GM03348 (cell line): ENCODE measurements around the gene GRAMD4.
"Not testable (repeated sequence)": the region's sequence is repeated elsewhere in the genome, so short reads cannot be mapped to it uniquely, and the experiment has no call there.

Experiments
- DNase-seq: peaks from one replicate; pipeline ENCODE4 v3.0.0; 2012; ENCODE audit warnings: low spot score

GRAMD4 gene

DNA sequence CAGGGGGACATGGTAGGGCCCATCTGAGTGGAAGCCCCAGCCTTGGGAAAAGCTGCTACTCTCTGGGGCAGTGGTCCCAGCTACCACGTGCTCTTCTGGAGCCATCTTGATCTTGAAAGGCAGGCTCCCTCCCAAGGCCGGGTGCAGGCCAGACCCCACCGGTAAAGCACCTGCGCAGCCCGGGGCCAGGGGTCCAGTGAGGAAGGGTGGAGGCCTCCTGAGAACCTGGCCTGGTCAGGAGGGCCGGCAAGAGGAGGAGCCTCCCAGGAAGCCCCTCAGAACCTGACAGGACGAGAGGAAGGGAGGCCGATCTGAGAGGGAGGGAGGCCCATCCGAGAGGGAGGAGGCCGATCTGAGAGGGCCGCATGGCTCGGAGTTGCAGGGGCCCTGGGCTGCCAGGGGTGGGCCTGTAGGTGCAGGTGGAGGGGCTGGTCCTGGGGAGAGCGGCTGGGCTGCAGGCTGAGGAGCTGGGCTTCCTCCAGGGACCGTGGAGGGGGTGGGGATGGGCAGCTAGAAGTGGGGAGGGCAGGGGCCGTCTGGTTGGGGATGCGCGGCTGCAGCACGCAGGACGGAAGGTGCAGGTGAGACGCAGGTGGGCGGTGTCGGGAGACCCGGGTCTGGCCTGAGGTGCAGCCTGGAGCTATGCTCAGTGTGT lies 529 bp downstream of the GRAMD4 start:
- DNase-seq, result no peak

DNA sequence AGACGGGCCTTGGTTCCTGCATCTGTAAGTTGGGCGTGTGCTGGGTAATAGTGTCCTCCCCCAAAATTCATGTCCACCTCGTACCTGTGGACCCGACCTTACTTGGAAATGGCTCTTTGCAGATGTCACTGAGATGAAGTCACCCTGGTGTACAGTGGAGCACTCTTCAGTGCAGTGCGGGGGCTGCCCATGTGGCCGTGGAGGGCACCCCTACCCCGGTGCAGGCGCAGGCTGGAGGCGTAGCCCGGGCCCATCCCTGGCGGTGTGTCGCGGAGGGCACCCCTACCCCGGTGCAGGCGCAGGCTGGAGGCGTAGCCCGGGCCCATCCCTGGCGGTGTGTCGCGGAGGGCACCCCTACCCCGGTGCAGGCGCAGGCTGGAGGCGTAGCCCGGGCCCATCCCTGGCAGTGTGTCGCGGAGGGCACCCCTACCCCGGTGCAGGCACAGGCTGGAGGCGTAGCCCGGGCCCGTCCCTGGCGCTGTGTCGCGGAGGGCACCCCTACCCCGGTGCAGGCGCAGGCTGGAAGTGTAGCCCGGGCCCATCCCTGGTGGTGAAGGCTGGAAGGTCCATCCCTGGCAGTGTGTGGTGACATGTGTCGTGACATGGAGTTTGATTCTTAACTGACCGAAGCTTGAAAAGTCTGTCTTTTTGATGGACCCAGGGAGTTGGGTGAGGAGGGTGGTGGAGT lies 1.2 kb downstream of the GRAMD4 start:
- not testable (repeated sequence) for DNase-seq

DNA sequence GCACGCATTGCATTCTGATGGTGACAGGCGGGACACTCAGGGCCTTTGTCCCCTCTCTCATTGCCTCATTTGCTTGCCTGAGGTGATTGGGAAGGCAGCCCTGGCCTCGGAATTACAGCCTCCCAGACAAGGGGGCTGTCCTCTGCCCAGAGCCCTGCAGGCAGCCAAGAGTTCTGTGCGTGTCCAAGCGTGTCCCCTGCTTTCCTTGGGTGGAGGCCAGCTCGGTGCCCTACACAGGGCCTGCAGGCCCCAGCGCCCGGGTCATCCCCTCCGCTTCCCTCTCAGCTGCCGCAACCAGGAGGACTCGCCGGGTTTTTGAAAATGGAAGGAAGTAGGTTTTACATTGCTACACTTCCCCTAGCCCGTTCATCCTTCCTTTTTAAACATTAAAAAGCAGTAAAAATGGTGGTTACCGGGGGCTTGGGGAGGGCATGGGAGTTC lies 1.9 kb downstream of the GRAMD4 start:
- no peak for DNase-seq

DNA sequence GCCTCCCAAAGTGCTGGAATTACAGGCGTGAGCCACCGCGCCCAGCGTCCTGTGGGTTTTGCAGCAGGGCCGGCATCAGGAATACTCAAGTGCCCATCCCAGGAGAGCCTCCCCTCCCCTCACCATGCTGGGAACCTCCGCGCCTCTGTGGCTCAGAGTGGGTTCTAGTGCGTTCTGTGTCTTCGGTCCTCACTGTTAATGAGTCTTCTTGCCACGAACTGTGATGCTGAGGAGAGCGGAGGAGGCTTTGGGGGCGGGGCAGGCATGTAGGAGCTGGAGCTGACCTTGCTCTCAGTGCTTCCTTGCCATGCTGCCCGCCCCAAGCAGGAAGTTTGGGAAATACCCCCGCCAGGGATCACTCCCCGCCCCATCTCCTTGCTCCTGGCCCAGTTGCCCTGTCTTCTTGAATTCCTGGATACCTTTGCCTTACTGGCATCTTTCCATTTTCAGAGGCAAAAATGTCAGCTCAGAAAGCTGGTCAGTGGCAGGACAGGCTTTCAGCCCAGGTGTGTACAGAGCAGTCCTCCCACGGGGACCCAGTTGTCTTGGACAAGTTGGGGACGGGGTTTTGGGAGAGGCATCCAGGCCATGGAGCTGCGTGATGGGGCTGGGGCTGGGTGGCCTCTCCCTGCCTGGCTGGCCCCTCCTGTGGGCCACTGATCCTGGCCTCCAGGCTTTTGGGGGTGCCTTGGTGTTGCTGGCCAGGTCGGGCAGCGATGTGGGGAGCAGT lies 5.1 kb downstream of the GRAMD4 start:
- DNase-seq, result no peak

DNA sequence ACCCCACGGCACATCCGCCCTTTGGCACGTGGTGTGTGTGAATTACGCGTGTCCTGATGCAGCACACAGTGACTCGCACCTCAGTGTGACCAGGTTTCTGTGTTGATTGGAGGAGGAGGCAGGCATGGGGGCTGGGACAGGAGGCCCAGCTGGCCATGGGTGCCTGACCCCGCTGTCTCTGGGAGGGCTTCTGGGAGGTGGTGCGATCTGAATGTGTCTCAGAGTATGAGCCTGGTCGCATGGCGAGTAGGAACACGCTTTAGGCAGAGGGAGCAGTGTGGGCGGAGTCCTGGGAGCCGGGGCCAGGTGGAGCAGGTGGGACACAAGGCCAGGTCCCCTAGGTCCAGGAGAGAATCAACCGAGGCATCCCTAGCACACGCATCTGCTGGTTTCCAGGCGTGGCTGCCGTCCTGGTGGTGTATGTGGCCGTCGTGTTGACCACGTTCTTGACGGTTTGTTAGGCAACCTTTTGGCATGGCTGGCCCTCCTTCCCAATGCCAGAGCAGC lies 5.7 kb downstream of the GRAMD4 start:
- DNase-seq, result no peak

DNA sequence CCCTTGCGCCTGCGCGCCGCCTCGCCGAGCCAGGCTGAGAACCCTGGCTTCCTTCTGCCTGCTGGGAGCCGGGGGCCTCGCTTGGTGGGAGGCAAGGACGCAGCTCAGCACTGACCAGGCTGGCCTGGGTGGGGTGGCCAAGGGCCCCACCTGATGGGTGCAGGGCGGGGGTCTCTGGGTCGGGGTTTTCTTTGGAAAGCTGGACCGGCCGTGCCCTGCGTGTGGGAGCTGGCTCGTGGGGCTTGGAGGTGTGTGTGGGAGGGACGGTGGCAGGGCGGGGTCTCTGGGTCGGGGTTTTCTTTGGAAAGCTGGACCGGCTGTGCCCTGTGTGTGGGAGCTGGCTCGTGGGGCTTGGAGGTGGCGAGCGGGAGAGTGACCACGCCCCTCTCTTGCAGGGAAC lies 6.2 kb downstream of the GRAMD4 start:
- DNase-seq, result no peak

DNA sequence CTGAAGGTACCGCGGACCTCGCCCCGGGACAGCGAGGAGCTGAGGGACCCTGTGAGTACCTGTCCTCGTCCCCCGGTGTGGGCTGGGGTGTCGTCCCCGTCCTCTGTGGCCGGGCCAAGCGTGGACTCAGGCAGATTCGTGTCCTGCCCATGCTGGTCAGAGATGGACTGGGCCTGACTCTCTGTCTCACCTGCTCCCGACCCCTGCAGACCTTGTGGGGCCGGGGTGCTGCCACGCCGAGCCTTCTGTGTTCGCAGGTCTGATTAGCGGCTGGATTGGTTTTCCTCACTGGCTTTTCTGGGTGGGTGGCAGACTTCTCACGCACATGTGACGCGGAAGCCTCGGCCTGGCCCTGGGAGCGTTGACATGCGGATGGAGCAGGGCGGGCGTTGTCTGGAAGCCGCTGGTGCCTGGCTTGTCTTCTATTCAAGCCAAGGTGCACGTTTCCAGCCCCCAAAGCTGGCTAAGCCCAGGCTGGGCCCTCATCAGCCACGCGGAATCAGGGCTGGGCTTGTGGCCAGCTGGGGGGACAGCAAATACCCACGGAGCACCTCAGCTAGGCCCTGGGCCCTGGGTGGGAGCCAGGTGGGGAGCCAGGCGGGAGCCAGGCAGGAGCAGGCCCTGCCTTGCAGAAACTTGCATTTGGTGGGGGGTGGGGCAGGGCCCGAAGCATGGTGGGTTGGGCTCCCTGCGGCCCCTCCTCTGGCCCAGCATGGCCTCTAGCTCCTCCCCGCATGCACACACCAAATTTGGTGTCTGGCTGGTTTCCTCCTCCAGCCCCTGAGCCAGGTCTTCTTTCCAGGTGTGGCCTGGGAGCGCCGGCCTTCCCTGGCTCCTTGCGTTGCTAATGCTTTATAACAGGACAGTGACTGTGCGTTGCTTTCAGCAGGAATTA lies 7.0 kb downstream of the GRAMD4 start:
- DNase-seq, result no peak

DNA sequence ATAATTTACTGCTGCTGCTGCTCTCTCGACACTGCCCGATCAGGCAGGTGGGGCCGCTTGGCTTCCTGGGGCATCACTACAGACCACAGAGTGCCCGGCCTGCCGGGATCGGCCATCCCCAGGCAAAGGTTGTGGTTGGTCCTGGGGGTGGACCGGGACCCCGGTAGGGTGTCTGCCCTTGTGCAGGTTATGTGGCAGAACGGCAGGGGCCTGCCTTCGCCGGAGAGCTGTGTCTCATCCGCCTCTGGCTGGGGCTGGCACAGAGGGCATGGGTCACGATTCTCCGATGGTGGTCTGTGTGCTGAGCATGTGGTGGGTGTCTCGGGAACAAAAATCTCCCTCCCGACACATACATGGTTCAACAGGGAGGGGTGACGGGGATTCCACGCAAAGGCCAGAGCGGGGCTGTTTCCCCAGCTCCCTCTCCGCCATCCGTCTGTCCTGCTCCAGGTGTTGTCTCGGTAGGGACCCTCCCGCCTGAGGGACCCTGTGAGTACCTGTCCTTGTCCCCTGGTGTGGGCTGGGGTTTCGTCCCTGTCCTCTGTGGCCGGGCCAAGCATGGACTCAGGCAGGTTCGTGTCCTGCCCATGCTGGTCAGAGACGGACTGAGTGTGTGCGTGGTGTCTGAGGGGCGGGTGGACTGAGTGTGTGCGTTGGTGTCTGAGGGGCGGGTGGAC lies 7.8 kb downstream of the GRAMD4 start:
- no peak for DNase-seq

DNA sequence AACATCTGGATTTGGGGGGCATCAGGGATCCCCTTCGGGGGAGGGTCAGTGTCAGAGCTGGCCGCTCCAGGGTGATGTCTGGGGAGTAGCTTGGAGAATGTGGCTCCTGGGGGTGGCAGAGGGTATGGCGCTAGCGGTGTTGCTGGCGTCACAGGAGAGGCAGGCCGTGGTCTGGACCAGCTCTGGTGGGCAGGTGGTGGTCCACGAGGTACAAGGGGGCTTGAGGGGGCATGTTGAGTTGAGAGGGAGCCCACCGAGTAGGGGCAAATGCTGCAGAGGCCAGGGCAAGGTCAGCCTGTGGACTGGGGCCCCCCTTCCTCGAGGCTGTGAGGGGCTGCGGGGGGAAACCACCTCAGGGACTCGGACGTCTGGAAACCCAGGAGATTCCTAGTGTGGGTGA lies 8.6 kb downstream of the GRAMD4 start:
- DNase-seq, result no peak

DNA sequence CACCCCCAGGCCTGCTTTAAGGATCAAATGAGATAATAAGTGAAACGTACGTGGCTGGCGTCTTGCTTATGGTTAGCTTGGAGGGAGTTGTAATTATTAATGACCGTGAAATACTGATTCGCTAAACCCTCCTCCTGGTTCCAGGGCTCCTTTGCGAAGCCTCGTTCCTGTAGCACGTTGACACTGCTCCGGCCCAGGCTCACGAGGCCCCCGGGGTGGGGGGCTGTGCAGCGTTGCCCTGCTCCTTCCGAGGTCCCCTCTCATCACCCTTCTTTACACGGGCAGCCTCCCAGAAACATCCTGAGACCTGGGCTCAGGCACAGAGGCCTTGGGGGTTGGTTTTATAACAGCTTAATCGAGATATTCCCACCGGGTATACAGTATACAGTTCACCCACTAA lies 9.1 kb downstream of the GRAMD4 start:
- DNase-seq, result no peak

DNA sequence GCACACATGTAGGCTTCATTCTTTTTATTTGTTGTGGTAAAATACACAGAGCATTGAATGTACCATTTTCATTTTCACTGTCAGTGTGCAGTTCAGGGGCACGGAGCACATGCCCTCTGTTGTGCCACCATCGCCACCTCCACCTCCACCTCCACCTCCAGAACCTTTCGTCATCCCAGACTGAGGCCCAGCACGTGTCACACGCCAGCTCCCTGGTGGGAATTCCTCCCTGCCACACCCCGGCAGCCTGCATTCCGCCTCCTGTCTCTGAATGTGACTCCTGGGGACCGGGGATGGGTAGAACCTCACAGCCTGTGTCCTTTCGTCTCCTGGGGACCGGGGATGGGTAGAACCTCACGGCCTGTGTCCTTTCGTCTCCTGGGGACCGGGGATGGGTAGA lies 10.9 kb downstream of the GRAMD4 start:
- no peak for DNase-seq

DNA sequence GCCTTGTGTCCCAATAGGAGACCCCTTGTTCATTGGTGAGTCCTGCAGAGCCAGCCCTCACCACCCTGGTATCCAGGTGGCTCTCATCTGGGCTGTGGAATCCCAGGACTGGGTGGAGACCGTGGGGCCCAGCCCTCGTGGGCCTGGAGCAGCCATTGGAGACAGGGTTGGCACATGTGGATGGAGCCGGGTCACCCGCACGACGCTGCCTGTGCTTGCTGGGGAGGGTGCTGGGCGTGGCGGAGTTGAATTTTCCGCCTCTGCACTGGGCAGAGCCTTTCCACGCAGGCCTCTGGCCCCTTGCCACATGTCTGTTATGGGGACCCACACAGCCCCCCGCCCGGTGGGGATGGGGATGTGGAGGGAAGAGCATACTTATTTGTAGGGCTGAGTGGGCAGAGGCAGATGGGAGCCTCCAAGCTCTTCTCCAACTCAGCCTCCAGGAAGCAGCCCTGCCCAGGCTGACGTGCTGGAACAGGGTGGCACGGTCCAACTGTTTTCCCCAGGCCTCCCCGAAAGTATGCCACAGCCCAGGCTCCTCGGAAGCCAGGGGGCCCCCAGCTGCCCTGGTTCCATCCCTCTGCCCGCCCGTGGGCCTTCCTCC lies 12.6 kb downstream of the GRAMD4 start:
- DNase-seq, result no peak

DNA sequence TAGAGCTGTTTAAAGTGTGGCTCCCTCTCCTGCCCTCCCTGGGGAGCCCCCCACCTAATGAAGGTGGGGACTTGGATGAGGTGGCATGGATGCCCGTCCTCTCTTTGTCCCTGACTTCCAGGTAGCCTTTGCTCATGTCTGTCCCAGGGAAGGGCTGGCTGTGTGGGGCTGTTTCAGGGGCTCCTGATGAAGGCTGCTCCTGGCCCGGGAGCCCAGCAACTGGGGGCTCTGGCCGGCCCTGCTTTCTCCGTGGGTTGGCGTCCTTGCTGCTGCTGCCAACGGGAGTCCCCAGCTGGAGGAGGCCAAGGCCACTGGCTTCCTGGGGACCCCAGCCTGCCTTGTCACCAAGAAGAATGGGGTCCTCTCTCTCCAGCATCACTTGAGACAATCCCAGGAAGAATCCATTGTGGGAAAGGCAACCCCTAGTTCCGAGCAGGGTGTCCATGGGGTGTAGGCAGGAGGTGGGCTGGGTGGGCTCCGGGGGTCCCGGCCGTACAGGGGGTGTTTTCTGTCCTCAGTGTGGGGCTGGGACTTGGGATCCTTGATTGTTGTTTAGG lies 13.2 kb downstream of the GRAMD4 start:
- DNase-seq, result no peak

DNA sequence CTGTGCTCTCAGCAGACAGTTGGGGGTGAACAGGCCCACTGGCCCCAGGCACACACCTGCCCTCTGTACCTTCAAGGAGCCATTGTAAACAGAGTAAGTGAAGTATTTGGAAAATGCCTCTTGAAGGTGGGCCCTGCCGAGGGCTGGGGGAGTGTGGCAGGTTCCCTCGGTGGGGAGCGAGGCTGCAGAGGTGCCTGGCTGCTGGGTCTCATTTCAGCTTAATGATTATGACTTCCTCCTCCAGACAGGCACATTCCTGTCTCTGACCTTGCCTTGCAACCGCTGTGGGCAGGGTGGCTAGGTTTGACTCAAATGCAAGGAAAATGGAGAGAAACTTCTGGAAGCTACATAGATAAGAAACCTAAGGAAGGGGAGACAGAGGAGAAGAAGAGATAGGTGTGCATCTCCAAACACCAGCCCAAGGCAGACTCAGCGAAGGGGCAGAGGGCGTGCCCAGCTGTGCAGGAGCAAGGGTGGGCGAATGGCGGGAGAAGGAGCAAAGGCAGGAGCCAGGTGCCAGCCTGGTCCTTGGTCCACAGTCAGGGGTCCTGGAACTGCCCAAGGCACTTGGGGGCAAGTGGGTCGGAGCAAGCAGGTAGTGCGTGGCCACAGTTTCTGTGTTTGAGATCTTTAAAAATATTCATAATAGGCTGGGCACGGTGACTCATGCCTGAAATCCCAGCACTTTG lies 14.0 kb downstream of the GRAMD4 start:
- no peak for DNase-seq

DNA sequence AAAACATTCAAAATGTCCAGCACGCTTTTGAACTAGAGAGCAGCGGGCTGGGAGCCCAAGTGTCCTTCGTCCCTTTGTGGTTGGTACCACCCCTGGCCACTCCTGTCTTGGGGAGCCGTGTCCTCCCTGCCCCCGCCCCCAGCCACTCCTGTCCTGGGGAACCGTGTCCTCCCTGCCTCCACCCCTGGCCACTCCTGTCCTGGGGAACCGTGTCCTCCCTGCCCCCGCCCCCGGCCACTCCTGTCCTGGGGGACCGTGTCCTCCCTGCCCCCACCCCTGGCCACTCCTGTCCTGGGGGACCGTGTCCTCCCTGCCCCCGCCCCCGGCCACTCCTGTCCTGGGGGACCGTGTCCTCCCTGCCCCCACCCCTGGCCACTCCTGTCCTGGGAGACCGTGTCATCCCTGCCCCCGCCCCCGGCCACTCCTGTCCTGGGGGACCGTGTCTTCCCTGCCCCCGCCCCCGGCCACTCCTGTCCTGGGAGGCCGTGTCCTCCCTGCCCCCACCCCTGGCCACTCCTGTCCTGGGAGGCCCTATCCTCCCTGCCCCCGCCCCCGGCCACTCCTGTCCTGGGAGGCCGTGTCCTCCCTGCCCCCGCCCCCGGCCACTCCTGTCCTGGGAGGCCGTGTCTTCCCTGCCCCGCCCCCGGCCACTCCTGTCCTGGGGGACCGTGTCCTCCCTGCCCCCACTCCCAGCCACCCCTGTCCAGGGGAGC lies 14.9 kb downstream of the GRAMD4 start:
- not testable (repeated sequence) for DNase-seq

DNA sequence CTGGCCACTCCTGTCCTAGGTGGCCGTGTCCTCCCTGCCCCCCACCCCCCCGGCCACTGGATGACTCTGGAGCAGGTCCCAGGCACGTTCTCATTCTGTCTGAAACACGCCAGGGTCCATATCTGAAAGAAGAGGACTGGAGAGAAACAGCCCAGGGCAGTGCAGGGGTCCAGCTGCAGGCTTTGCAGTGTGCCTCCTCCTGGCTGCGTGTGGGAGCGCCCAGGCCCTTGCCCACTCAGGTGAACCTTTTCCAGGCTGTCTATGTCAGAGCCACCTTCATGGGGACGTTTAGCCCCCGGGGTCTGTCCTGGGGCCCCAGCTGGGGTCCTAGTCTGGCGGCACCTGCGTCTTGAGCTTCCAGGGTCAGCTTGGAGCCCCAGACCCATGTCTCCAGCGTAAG lies 15.6 kb downstream of the GRAMD4 start:
- no peak for DNase-seq

DNA sequence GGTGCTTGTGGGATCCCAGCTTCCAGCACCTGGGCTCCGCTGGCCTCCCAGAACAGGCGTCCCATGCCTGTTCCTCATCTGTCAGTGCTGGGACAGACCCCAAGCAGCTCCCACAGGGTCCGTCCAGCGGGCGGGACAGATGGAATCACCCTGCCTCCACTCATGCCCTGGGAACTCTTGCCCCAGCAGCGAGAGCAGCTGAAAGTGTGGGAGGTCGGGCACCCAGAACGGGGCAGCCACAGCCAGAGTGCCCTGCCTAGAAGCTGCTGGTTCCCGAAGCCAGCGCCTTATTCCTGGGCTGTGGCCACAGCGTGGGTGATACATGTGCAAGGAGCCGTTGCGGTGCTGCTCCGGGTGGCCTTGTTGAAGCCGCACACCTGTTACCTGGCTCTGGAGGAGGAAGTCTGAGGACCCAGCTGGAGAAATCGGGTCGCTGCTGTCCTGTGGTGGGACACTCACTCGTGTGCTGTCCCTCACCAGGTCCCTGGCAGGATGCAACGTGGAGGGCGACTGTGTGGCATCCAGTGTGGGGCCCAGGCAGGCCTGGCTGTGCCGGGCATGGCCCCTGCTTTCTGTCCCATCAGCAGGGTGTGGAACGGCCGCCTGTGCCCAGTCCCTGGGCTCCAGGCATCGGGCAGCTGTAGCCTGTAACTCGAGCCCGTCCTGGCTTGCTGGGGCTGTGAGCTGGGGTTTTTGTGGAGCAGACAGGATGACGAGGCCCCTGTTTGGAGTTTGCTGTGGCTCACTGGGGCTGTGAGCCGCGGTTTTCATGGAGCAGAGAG lies 16.2 kb downstream of the GRAMD4 start:
- DNase-seq, result no peak

DNA sequence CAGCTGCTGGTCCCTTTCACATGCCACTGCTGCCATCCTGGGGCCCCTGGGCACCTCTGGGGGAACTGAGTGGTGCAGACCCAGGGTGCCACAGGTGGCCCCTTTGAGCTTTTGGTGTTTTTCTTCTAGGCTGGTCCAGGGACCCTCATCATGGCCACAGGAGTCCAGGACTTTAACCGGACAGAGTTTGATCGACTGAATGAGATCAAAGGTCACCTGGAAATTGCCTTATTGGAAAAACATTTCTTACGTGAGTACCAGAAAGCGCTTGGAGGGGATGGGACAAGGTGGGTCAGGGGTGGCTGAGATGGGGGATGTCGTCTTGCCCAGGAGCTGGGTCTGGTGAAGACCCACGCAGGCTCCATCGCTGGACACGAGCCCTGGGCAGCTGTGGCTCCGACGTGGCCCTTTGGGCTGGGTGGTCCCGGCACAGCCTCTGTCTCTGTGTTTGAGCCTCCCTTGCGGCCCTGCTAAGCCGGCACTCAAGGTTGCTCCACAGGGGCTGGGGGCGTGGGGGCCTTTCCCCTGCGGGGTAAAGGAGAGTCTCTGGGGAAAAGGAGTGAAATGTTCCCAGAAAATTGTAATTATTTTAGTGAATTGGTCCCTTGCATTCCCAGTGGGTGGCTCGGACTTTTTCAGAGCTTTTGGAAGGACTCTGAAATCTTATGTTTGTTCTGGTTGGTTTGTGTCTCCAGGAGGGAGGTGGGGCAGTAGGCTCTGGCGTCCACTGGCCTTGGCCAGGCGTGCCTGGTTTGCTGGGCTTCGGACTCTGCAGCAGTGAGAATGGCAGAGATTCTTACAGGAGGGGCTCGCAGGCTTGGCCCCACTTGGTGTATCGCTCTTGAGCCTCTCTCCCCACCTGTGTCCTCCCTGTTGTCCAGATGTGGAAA lies 17.8 kb downstream of the GRAMD4 start:
- no peak for DNase-seq
